ENCODE measurements around the gene ADGRA1.

- TF ChIP-seq CHD2 (IDR thresholded peaks at IDR 0.05; ENCODE audit: low read length) (no peak), CHD1 (IDR thresholded peaks at IDR 0.05; ENCODE audit: low read depth, low read length) (no peak)
Observed at GRCh38 chr10:133110133-133110532, 22.4 kb downstream of the ADGRA1 start.
